ENCODE measurements around the gene MTFR1L.
"Not testable (repeated sequence)": the region's sequence is repeated elsewhere in the genome, so short reads cannot be mapped to it uniquely, and the experiment has no call there.

Gene MTFR1L

DNA sequence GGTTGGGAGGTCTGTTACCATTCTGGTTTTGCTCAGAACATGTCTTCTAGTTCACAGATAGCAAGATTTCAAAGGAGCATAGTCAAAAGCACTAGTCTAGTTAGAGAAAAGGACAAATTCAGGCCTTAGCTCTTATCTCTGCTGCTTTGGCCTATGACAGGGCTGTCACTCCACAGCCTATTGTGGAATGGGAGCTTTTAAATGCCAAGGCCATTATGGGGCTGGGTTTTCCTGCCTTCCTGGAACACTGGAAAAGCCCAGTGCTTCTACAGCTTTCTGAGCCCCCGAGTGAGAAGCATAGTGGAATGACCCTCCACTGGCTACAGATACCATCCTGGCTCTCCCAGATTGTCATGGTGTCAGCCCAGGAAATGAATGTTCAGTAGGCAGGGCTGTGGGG is 9.3 kb downstream of the MTFR1L start:
- no peak for DNase-seq

DNA sequence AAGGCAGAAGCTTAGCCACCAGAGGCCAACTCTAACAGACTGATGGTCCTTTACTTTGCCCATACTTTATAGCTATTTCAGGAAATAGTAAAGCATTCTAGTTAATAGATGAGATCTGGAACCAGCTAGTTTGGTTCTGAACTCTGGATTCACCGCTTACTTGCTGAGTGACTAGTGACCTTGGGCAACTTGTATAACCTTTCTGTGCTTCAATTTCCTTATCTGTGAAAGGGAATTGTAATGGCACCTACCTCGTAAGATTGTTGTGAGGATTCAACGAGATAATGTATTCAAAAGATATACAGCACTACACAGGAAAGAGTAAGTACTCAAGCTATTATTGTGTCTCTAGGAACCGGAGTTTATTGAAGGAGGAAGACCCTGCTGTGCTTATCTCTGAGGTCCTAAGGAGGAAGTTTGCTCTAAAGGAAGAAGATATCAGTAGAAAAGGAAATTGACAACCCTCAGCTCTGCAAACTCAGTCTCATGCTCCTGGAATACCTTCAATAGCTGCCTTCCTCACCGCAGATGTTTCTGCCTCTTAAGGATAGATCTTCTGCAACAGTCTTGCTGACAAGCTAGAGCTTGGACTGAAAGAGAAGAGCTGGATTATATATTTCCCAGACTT is 11.9 kb downstream of the MTFR1L start:
- DNase-seq = no peak

DNA sequence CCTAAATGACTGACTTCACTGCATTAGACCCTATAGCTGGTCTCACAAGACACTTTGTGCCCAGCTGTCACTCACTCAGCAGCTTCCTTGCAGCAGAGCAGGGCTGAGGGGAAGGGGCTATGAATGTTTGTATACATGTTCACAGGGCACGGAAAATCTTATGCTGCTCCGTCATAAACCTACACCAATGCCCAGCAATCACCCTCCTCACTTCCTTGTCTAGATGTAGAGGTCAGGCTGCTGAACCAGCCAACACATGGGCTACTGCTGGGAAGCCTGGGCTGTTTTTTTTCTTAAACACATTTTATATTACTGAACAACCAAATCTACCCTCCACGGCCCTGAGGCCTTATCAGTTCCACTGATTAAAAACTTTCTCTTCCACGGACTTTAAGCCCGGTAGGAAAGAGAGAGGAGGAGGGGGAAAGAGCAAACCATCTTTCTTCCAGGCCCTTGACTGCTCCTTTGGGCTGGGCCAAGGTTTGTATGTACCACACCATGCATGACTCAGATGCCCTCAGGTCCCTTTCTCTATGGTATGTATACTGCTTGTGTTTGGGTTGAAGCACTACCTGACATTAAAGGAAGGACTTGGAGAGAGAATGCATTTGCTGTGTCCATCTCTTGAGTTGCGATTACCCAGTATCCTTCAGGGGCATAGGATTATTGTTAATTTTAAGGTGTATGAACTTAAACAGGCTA is 12.7 kb downstream of the MTFR1L start:
- no peak for DNase-seq

DNA sequence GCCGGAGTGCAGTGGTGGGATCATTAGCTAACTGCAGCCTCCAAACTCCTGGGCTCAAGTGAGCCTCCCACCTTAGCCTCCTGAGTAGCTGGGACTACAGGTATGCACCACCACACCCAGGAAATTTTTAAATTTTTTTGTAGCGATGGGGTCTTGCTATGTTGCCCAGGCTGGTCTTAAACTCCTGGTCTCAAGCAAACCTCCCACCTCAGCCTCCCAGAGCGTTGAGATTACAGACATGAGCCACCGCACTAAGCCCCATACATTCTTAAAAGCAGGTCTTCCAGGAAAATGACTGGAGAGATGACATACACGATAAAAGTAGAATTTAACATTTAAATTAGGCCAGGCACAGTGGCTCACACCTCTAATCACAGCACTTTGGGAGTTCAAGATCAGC is 13.4 kb downstream of the MTFR1L start:
- no peak for DNase-seq

DNA sequence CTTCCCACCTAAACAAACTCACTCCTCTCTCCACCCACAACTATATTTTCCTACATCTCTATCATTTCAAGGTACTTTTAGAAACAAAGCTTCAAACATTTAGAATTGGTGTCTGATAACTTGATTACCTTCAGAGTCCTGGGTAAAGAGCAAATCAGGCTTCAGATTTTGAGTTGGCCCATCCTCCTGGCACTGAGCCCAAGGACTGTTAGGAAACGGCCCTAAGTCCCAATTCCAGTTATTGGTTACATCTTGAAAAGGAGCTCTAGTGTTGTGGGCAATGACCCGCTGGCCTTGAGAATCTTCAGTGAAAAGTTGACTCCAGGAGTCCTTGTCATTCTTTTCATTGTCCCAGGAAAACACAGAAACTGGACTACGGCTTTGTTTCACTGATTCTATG is 15.1 kb downstream of the MTFR1L start:
- no peak for DNase-seq

DNA sequence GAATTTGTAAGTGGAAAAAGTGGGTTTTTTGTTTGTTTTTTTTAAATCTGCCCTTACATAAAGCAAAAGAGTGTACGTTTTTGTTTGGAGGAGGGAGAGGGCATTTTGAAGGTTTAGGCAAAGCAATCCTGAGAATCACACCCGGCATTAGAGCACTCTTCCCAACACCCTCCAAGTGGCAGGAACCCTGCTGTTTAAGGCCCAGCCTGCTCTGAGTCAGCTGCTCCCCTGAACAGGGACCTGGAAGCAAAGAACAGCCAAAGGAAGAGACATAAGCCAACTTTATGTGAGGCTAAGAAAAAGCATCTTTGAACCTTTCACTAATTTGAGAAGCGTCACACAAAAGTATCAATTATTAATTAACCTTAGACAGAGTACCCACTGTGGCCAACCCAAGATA is 16.9 kb downstream of the MTFR1L start:
- no peak for DNase-seq

DNA sequence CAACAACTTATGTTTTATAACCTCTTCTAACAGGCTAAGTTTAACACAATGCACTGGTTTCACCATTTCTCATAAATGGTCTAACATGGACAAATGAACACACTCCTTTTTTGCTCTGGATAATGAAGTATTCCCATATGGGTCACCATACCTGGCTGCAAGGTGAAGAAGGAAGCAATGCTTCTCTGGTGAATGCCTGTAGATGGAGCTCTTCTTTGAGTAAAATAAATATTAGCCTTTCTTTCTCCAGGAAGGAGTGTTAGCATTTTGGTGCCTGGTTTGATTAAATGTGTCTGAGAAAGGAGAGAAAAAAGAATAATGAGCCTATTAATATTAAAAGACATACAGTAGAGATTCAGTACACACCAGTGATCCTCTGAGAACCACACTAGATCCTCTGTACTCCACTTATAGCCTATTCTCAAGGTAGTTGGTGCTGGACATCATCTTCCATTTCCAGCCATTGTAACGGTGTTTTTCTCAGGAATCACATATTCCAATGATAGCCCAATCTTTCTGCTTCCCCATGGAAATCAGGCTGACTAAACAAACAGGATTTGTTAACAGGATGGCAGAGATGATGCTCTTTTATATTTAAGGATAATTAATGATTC is 17.6 kb downstream of the MTFR1L start:
- DNase-seq = peak; percentile 35

DNA sequence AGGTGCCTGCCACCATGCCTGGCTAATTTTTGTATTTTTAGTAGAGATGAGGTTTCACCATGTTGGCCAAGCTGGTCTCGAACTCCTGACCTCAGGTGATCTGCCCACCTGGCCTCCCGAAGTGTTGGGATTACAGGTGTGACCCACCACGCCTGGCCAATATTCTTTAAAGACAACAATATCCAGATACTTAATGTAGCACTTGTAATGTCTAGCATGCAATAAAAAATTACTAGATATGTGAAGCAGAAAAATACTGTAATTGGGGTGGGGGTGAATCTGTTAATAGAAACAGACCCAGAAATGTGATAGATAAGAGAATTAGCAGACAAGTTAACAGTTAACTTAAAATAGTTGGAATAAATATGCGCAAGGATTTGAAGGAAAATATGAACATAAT is 20.1 kb downstream of the MTFR1L start:
- DNase-seq = not testable (repeated sequence)

DNA sequence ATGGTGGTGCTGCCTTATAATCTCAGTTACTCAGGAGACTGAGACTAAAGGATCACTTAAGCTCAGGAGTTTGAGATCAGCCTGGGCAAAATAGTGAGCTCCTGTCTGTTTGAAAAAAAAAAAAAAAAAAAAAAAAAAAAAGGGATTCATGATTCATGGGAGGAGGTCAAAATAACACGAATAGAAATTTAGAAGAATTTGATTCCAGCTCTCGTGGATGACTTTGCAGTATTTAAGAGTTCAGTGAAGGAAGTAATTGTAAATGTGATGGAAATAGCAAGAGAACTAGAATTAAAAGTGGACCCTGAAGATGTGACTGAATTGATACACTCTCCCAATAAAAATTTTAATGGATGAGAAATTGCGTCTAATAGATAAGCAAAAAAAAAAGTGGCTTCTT is 23.7 kb downstream of the MTFR1L start:
- DNase-seq = no peak

DNA sequence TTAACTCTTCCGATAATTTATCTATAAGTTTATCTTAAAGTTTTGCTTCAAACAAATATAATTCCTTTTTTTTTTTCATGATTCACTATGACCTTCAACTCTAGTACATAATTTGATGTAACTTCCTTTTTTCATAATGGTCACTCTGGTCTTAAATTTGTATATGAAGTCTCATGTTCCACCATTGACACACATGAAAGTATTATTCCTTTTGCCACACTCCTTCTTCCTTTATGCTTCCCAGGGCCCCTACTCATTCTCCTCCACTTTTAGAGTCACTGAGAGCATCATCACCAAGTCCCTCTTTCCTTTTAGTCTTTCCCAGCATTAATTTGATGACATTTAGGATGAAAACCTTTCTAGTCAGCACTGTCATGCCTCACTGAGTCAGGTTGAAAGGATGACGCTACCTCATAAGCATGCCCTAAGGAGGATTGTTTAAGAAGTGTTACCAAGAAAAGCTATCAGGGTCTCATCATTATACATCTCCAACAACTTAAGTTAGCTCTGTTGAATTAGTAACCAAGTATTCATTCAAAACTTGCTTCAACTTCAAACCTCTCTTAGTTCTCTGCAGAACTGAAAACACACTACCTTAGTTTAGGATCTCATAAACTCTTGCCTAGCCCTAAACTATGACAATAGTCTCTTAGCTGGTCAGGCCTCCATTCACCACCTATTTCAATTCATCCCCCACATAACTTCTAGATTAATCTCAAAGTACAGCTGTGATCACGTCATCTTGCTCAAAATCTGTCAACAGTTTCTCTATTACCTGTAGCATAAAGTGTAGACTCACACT is 25.0 kb downstream of the MTFR1L start:
- no peak for DNase-seq

DNA sequence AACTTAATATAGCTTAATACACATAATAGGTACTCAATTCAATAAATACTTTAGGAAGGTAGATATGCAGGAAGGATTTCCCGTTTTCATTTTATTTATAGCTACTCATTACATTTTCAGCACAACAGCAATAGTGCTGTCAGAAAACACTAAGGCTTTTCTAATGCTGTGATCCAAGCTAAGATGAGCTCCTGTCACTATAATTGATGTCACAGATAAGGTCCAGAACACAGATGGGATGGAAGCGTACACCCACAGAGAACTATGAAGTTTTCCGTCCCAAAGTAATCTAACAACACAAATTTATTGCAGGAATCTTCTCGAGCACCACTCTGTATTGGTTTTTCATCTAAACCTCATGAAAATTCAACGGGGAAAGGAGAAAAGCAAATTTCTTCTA is 25.9 kb downstream of the MTFR1L start:
- no peak for DNase-seq

DNA sequence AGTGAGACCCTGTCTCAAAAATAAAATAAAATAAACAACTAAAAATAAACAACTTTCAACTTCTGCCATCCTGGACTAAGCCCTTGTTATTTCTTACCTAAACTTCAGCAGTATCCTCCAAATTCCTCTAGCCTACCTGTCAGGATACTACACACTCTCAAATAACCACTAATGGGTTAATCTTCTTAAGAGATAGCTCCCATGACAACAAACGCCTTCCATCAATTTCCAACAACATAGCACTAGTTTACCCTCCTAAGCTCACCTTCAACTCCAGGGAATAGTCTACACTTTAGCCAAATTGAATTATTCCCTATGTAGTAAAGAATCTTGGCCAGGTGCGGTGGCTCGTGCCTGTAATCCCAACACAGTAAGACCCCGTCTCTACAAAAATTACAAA is 28.2 kb downstream of the MTFR1L start:
- no peak for DNase-seq

DNA sequence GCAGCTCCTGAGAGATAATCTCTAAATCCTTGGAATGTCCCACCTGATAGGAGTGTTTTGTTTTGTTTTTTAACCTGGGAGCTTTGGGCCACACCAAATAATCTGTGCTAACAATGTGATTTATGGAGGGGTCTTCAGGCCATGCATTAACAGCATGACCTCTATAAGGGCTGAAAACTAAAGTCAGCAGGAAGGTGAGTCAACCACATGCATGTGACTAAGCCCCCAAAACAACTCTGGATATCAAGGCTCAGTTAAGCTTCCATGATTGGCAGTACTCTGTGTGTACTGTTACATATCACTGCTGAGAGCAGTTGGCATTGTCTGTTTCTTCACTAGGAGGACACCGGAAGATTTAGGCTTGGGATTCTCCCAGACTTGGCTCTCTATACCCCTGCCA is 28.8 kb downstream of the MTFR1L start:
- DNase-seq = no peak

DNA sequence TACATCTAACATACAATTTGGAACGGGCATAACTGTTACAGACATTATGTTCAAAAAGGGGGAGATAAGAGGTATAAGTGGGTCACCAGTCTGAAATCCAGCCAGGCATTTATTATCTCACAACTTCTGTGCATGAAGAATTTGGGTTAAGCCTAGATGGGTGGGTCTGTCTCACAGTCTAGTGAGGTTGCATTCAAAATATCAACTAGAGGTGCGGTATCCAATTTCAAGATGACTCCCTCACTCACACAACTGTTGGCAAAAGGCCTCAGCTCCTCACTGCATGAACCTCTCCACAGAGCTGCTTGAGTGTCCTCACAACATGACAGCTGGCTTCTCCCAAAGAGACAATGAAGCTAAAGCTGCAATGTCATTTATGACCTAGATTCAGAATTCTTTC is 34.8 kb downstream of the MTFR1L start:
- peak; percentile 12 for DNase-seq

DNA sequence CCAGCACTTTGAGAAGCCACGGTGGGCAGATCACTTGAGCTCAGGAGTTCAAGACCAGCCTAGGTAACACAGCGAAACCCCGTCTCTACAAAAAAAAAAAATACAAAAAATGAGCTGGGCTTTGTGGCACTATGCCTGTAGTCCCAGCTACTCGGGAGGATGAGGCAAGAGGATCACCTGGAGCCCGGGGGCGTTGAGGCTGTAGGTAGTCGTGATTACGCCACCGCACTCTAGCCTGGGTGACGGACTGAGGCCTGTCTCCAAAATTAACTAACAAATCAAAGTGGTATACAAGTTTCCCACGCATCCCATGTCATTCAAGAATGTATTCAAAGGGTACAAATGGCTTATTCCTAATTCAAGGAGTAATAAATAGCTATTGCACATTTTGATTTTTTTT is 37.1 kb downstream of the MTFR1L start:
- DNase-seq = no peak

DNA sequence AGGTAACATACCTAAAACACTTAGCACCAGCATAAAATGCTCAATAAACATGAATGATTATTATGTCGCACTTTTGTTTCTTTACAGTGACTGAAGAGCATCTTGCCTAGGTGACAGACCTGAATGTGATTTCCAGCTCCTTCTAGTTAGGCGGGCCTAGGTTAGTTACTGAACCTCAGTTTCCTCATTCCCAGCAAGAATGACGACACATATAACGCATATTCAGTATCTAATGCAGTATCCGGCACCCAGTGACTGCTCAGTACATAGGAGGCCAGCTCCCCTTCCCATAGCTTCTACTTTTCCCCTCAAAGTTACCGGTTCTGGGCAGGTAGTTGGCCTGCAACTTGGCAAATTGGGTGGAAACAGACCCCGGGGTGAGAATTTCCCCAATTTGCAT is 38.7 kb downstream of the MTFR1L start:
- DNase-seq = no peak

DNA sequence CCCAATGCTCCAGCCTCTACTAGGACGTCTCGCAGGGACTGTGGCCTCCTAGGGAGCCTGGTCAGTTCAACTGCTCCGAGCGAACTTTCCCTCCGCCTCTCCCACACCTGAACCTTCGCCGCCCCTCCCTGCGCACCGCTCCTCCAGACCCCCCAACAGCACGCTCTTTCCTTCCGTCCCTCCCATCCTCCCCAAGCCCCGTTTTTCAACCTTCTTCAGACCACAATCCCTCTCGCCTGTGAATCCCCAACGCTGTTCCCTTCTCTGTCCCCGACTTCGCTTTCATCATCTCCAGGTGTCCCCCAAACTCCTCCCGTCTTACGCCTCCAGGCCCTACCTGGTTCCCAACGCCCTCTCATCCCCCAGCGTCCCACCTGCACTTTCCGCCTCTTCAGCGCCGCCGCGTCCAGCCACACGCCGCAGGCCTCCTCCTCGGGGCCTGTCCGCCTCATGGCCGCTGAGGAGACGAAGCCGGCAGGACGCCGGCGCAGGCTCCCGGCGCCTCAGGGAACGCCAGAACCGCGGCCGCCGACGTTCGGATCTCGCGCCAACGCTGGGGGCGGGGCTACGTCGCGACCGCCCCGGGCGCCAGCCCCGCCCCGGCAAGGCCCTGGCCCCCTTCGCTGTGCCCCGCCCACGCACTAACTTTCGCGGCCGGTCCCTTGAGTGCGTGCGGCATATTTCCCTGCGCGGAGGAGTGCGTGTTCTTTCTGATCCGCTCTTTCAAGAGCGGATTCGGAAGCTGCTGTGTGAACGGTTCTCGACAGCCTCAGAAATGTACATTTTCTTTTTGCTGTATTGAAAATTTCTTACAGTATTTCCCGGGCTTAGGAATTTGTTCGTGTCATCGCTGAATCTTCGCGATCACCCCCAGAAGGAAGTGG is 39.4 kb downstream of the MTFR1L start, which contains the start of gene AUNIP:
Gene AUNIP, minus strand, starts transcription at position 552 of the 884 bp plus-strand sequence. Its CDS starts 100 bp downstream, at position 452.
- DNase-seq = peak; percentile 87

DNA sequence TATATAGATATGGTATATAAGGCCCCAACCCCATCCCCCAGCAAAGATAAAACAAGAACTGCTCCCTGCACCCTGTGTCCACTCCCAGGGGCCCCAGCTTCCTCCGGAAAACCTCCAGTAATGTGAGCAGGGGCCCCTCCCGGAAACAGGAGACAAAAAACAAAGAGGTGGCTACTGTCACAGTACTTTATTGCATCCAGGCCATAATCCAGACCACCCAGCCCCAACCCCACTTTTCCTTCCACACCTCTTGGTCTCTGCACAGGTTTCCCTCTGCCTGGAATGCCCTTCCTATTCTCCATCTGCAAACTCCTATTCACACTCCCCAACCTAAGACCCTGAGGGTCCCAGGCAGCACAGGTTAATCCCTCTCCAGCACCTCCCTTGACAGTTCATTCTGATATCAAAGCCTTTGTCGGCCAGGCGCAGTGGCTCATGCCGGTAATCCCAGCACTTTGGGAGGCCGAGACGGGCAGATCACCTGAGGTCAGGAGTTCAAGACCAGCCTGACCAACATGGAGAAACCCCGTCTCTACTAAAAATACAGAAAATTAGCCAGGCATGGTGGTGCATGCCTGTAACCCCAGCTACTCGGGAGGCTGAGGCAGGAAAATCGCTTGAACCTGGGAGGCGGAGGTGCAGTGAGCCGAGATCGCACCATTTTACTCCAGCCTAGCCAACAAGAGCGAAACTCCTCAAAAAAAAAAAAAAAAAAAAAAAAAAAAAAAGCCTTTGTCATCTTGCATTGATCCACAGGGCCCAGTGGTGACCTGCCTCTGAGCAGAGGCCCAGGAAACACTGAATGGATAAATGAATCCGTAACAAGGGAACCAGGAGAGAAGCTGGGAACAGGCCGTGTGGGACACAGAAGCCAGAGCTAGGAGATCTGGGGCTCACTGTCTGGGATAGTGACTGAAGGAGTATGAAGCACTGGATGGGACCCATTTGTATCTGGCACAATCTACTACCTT is 41.8 kb downstream of the MTFR1L start:
- DNase-seq = no peak

DNA sequence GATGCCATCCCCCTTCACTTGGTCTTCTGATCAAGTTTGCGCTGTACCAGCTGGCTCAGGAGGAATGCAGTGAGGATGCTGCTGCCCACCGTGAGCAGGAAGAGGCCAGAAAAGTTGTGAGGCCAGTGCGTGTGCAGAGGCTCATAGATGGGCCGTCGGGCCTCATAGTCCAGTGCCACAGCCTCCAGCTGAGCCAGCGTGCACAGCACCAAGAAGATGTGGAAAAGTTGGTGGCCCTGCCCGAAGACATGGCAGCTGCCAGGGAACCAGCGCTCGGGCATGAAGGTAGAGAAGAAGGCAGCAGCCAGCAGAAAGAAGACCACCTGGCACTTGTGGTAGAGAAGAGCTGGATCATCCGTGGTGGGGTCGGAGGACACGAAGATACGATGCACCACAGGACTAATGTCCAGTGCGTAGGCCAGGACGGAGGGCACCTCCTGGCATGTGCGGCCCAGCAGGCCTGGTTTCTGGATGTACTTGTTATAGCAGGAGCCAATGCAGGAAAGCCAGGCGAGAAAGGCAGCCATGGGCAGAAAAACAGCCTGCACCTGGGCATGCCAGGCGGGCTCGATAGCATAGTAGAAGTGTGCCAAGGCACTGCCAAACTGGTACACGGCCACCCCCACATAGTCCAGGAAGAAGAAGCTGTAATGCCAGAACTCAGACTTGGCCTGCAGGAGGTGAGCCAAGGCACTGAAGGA is 43.2 kb downstream of the MTFR1L start:
- no peak for DNase-seq

DNA sequence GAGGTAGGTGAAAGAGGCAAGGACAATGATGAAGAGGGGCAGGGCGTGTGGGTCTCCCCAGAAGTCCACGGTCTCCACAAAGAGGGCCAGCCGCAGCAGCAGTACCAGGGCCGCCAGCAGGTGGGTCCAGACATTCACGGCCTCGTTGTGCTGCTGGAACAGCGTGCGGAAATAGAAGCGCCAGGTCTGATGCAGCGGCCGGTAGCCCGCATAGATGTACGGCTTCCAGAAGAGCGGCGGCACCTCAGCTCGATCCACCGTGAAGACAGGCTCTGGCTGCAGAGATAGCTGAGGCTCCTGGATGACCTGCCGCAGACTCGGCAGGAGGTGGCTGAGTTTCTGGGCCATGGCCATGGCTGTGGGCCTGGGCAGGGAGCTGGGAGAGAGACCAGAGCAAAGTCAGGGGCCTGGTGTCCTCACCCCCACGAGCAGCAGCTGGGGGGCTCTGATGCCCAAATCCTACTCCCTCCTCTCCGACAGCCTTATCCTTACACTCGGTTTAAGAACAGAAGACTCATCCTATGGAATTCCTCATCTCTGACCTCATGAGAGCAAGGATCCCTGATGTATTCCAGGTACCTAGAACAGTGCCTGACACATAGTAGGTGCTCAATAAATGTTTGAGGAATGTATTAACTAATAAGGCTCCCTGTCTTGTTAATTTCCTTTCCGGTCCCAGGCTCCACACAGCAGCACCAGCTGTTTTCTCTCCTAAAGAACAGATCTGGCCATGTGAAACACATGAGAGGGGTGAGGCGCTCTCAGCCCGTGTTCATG is 43.9 kb downstream of the MTFR1L start:
- DNase-seq = no peak

Measured in NCI-H69 (cell line).